NCI-H1436 treated with DMSO at 0.1 percent for 48 hours (cell line): ENCODE results near the gene BLTP2.

Source experiments
- DNase-seq: peaks from one replicate; lab custom pipeline; 2025; lab: John Stamatoyannopoulos, UW

The BLTP2 gene

GRCh38 chr17:28598799-28599310 is 46.1 kb downstream of the BLTP2 start, which contains the start of gene SPAG5:
TSS of gene SPAG5 (minus strand) at chr17:28599025. CDS start at chr17:28598946, 79 bp downstream.
- peak; percentile 92 for DNase-seq

DNA sequence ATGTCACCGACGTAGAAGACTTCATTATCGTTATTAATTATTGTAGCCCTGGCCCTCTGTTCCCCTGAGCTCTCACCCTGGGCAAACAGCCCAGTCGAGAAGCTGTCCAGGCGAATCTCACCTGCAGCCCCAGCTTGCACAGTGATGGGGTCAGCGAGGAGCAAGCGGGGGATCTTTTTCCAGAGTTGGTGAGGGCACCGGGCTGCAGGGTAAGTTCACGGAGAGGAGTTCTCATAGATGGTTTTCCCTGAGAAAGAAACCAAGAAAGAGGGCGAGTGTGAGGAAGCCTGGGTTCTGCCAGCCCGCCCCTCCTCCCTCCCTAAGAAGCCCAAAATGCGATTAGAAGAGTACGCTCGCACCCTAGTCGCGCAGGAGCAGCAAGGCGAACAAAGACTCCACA is 46.6 kb downstream of the BLTP2 start:
- DNase-seq: no peak

DNA sequence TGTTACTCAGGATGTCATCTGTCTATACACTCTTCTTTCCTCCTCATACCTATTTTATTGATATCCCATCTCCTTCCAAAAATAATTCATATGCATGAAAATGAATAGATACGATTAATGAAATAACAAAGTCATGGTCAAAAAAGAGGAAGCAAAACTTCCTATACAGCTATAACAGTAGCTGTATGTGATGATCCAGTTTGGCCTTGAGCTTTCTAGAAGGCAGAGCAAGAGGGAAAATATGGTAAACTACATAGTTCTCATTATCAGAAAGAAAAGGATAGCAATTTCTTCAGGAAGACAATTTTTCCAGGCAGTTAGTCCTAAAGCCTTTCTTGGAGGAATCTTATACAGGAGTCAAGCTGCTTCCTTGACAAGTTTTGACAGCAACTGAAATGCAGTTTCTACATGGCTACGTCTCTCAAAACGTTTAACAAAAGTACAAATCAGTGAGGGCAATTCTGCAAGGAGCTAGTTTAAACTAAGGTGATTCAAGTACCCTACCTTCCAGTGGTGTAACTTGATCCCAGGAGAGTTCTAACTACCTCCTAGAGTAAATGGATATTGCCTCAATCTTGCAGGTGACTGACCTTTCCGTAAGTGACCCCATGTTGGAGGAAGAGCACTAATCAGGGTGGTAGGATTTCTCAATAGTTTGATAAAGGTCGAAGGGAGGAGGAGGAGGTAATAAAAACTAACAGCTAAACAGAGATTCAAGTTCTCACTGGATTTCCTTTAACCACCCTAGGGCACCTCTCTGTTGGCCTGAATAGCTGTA is 47.2 kb downstream of the BLTP2 start:
- no peak for DNase-seq
